Lower leg skin (tissue), 4 donors: ENCODE data around the gene ENTR1. TPM values are rescaled to one million over a fixed set of nuclear protein-coding genes. Genes with fewer than 3 reads are reported as not detected.

ENCODE experiments used
- DNase-seq, 2 donors: peaks; one replicate each; pipeline ENCODE4 v3.0.0-alpha.2; 2019; ENCODE audit warnings: low spot score in 2 of 2
- H3K4me3 ChIP-seq: fragments of 200-600 bp; sonication (generic); 2 replicates; pipeline ENCODE4 v1.5.1; 2017; ENCODE audit warnings: mild to moderate bottlenecking, low read depth; ENCODE audit not compliant: poor library complexity, severe bottlenecking
- CTCF ChIP-seq, 3 donors: fragments of 450-650 bp; IDR thresholded peaks; one replicate each; pipeline ENCODE4 v1.5.1; 2016; ENCODE audit warnings: antibody characterized with exemption in 3 of 3, mild to moderate bottlenecking in 3 of 3, moderate library complexity in 2 of 3
- POLR2A ChIP-seq, 2 donors: fragments of 450-650 bp; IDR thresholded peaks; one replicate each; pipeline ENCODE4 v1.6.1; 2016 to 2017; ENCODE audit warnings: antibody characterized with exemption in 2 of 2, mild to moderate bottlenecking in 1 of 2, moderate library complexity in 1 of 2
- WGBS, 2 donors: methylation state at CpG; one replicate each; pipeline ENCODE4 v1.1.5; 2018; 5-methylcytosine and 5-hydroxymethylcytosine counted together
- intact Hi-C: fragments of 100-400 bp; cut with DNase I; formaldehyde crosslinking; loops from one replicate; pipeline ENCODE4 v1.15.0; 2023; ENCODE audit warnings: low total_unique reads
- total RNA-seq, 4 donors: library from RNA; depleted of rRNA; stranded (reverse); fragments of >200 nt; gene quantifications; one replicate each; pipeline ENCODE4 v1.1.0, GENCODE V29; 2016

The ENTR1 gene
- total RNA-seq, 4 donors from 2014 or later: 29.8 to 46.2 (median 36.6) TPM

- WGBS, 2 donors: 87 to 91% methylated on average over 13 of the region's 13 CpGs
- H3K4me3 ChIP-seq: no peak overlapping the region
- intact Hi-C loops: no loop called here
- DNase-seq: no peak
- no peak for TF ChIP-seq POLR2A (IDR thresholded peaks at IDR 0.05)
- TF ChIP-seq CTCF (IDR thresholded peaks at IDR 0.05): no peak
Measured at GRCh38 chr9:136386018-136386417, 24.4 kb downstream of the ENTR1 start.

GRCh38 chr9:136385015-136385414 is 25.4 kb downstream of the ENTR1 start:
- TF ChIP-seq POLR2A (IDR thresholded peaks at IDR 0.05) (no peak), CTCF (IDR thresholded peaks at IDR 0.05) (no peak)
- no peak for DNase-seq
- WGBS, 2 donors: 92 to 94% methylated on average over 11 of the region's 11 CpGs
- intact Hi-C loops: no loop called here
- no peak overlapping the region for H3K4me3 ChIP-seq

- 96 to 97% methylated on average over 16 to 20 of the region's 20 CpGs for WGBS, 2 donors
- TF ChIP-seq POLR2A (IDR thresholded peaks at IDR 0.05) (no peak), CTCF (IDR thresholded peaks at IDR 0.05) (no peak)
- no peak overlapping the region for H3K4me3 ChIP-seq
- no peak for DNase-seq
- intact Hi-C loops: no loop called here
Measured at GRCh38 chr9:136383436-136383835, 27.0 kb downstream of the ENTR1 start.

- TF ChIP-seq CTCF (IDR thresholded peaks at IDR 0.05) (no peak), POLR2A (IDR thresholded peaks at IDR 0.05) (no peak)
- intact Hi-C loops: no loop called here
- no peak overlapping the region for H3K4me3 ChIP-seq
- whole genome bisulfite sequencing, 2 donors: 77 to 82% methylated on average over 10 to 15 of the region's 25 CpGs
- DNase-seq: no peak
Measured at GRCh38 chr9:136381966-136382513, 28.4 kb downstream of the ENTR1 start.

- H3K4me3 ChIP-seq: no peak overlapping the region
- DNase-seq: no peak
- TF ChIP-seq CTCF (IDR thresholded peaks at IDR 0.05) (no peak), POLR2A (IDR thresholded peaks at IDR 0.05) (no peak)
- intact Hi-C loops: no loop called here
- WGBS, 2 donors: 55 to 70% methylated on average over 8 to 9 of the region's 9 CpGs
Measured at GRCh38 chr9:136381311-136381710, 29.1 kb downstream of the ENTR1 start.

GRCh38 chr9:136380381-136380780 is 30.0 kb downstream of the ENTR1 start:
- no peak overlapping the region for H3K4me3 ChIP-seq
- 77 to 94% methylated on average over 3 to 15 of the region's 17 CpGs for WGBS, 2 donors
- intact Hi-C loops: no loop called here
- TF ChIP-seq CTCF (IDR thresholded peaks at IDR 0.05) (no peak), POLR2A (IDR thresholded peaks at IDR 0.05) (no peak)
- no peak for DNase-seq
